ENCODE results near the gene PLCL2.

DNA sequence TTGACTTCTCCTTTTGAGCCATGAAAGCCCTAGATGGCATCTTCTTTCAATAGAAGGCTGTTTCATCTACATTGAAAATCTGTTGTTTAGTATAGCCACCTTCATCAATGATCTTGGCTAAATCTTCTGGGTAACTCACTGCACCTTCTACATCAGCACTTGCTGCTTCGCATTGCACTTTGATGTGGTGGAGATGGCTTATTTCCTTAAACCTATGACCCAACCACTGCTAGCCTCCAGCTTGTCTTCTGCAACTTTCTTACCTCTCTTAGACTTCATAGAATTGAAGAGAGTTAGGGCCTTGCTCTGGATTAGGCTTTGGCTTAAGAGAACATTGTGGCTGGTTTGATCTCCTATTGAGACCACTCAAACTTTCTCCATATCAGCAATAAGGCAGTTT lies 189.8 kb downstream of the PLCL2 start:
- TF ChIP-seq, protein P1, sequence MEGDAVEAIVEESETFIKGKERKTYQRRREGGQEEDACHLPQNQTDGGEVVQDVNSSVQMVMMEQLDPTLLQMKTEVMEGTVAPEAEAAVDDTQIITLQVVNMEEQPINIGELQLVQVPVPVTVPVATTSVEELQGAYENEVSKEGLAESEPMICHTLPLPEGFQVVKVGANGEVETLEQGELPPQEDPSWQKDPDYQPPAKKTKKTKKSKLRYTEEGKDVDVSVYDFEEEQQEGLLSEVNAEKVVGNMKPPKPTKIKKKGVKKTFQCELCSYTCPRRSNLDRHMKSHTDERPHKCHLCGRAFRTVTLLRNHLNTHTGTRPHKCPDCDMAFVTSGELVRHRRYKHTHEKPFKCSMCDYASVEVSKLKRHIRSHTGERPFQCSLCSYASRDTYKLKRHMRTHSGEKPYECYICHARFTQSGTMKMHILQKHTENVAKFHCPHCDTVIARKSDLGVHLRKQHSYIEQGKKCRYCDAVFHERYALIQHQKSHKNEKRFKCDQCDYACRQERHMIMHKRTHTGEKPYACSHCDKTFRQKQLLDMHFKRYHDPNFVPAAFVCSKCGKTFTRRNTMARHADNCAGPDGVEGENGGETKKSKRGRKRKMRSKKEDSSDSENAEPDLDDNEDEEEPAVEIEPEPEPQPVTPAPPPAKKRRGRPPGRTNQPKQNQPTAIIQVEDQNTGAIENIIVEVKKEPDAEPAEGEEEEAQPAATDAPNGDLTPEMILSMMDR (IDR thresholded peaks at IDR 0.05; ENCODE audit: low read depth, low read length, poor library complexity, severe bottlenecking) = no peak
- no peak for TF ChIP-seq EZH2phosphoT487 (IDR thresholded peaks at IDR 0.05; ENCODE audit: borderline replicate concordance, low read length)
